GM10847 (cell line): ENCODE measurements around the gene GABRR2.

ENCODE experiments used
- POLR2A ChIP-seq: IDR thresholded peaks from 2 replicates; pipeline ENCODE4 v1.6.1; 2011; ENCODE audit not compliant: insufficient read length; ENCODE audit errors: extremely low read depth

The GABRR2 gene

DNA sequence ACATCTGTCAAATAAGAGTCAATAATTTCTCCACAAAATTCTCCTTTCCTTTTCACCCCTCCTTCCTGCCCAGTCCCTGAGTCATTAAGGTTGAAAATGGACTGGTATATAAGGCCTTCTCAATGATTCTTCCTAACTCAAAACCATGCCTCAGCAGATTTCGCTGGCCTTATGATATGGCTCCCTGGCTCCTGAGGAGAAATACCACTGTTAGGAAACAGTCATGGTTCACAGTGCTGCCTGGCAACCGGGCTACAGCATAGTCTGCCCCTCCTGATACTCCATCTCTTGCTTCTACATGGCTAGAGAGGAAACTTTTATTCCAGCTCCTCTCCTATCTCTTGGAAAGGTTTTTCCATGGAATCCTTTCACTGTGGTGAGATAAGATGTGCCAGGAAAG, 32.7 kb upstream of the GABRR2 start:
- no peak for TF ChIP-seq POLR2A

DNA sequence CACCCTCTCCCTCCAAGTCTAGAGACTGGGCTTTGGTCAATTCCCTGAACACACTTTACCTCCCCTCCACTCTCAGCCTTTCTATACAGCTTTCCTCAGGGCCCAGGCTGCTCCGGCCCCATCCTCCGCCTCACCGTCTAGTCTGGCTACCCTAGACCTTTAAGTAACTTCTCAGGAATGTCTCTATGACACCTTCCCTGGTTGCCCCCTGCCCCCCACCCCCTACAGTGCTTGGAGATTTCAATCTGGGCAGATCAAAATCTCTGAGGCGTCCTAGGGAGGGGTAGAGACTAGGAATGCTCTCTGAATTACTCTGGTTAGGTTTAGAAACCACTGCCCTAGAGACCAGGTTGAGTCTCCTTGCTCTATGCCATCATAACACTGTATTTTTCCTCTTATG, 31.3 kb upstream of the GABRR2 start:
- no peak for TF ChIP-seq POLR2A

DNA sequence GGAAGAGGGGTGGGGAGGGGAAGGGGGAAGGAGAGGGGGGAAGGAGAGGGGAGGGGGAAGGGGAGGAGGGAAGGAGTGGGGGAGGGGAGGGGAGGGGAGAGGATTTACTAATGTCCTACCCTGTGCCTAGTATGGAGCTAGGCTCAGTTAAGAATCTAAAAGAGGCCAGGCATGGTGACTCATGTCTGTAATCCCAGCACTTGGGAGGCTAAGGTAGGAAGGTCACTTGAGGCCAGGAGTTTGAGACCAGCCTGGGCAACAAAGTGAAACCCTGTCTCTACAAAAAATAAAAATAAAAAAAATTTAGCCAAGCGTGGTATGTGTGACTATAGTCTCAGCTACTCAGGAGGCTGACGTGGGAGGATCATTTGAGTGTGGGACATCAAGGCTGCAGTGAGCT, 24.5 kb upstream of the GABRR2 start:
- no peak for TF ChIP-seq POLR2A

DNA sequence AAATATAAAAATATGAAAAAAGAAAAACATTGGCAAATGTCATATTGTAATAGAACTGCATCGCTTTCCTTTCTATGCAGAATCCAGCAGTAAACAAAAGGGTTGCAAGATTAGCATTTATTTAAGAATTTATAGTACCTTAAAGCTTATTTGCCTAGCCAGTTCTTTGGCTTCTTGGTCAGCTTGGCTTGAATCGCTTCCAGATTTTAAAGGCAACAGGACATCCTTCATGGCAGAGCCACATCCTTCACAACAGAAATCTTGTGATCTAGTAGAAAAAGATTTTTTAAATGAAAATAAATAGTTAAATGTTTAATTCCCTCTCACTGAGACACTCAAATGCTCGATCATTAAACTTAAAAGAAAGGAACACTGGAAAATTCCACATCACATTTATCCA, 20.1 kb upstream of the GABRR2 start:
- no peak for TF ChIP-seq POLR2A

DNA sequence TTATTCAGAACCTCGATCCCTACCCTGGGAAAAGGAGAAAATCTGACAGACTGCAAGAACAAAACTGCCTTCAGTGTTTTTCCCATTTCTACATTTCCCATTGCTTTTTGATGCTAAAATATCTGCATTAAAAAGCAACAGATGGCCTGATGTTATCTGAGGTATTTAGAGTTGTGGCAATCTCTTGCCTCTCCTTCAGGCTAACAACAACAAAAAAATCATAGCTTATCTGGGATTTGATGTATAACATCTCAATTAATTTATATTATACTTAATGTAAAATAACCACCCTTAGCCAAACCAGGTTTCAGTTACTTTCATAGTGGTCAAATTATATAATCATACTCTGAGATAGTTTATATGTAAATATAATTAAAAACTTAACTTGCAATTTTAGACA, 15.8 kb upstream of the GABRR2 start:
- no peak for TF ChIP-seq POLR2A

DNA sequence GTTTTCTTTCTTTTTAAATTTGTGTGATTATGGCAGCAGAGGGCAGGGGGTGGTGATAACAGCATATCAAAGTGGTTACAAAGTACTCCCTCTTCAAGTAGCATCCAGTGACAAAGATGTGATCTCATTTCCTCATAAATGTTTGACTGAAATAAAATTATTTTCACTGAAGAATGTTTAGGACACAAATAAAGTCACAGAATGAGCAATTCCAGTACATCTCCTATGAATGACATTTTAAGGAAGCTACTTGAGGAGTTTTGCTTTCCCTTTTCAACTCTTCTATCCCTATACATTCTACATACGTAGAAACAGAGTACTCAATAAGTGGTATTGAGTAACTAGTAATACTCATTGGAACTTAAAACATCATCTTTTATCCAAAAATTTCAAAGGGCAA, 13.9 kb upstream of the GABRR2 start:
- TF ChIP-seq POLR2A = no peak

DNA sequence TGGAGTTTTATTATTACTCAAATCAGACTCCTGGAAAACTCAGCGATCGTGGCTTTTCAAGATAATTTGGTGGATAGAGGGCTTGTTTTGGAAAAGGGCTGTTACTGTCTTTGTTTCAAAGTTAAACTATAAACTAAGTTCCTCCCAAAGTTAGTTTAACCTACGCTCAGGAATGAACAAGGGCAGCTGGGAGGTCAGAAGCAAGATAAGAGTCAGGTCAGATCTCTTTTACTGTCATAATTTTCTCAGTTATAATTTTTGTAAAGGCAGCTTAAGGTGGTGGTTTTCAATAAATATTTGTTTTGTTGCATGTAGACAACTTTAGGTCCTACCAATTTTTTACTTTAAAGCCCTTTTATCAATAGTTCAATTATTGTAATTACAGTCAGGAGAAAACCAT, 9.2 kb upstream of the GABRR2 start:
- no peak for TF ChIP-seq POLR2A

DNA sequence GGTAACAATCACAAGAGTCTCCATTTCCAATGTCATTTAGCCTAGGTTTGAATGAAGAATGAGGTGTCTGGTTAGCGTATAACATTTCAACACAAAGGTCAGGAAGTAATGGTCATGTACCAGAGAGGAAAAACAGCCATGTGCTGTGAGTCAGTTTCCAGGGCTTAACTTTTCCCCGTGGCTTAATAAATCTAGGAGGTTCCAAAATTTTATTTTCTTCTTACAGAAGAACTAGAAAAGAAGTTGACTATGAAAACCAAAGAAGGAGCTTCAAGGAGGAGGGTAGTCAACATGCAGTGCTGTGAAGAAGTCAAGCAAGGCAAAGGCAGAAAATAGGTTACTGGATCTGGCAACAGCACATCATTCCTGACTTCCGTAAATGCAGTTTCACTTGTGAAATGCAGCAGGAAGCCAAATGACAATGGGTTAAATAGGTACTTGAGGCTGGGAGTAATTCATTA, 8.4 kb upstream of the GABRR2 start:
- no peak for TF ChIP-seq POLR2A

DNA sequence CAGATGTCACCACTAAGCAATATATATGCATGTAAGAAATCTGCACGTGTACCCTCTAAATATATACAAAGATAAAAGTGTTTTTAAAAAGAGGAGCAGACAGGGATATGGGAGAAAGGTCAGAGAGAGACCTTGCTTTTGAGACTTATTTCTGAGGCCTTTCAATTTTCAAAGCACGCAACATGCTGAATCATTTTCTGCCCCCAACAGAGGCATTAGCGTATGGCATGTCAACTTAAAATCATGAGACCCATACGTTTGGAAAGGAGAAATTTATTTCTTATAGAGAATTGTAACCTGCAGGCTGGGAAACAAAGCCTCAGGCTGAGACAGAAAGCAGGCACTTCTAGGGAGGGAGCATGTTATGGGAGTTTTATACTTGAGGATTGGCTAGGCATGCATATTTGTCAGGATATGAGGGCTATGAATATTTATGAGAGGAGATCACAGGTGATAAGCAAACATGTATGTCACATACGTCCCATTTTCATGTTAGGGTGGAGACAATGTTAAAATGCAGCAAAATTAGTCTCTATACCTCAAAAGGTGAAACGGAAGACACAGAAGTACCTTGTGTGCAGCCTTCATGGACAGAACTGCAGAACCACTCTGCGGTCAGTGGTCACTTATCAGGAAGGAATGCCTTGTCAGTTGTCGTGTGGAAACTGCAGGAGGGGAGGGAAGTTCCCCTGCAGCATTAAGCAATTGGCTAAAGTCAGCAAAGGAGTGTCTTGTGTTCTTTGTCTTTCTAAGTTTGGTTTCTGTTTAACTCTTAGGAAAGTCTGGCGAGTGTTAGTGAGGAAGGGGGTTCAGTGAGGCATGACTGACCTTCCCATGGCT, 6.3 kb upstream of the GABRR2 start:
- no peak for TF ChIP-seq POLR2A

DNA sequence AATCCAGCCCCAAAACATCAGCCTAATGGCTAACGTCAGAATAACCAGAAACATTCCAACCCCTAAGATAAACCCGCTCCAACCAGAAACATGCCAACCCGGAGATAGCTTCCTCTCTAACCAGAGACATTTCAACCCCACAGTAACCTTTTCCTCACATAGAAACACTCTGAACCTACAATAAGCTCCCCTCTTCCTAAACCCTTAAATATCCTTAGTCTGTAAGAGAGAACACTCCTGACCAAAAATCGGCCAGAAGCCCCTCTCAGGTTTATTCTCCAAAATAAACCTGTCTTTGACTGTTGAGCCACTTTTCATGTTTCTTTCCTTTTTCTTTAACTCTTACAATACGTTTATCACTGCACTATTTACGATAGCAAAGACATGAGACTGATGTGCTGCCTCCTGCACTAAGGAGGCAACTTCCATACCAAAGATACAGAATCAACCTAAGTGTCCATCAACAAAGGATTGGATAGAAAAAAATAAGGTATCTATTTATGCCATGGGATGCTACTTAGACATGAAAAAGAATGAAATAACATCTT, 5.0 kb upstream of the GABRR2 start:
- TF ChIP-seq POLR2A = no peak

DNA sequence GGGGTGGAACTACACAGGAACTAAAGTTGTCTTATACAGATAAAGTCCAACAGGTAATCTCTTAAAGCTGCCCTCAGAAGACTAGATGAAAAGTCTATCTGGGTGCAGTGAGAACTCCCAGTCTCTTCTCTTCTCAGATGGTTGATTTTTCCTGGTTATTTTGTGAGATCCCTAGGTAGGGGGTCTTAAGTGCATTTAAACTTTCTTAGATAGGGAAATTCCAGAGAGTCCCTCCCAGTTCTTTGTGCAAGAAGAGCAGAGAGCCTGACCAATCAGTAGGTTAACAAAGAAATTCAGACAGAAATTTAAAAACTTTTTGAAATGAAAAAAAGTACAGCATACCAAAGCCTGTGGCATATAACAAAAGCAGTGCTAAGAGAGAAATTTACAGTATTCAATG, 2.0 kb upstream of the GABRR2 start:
- TF ChIP-seq POLR2A = no peak

DNA sequence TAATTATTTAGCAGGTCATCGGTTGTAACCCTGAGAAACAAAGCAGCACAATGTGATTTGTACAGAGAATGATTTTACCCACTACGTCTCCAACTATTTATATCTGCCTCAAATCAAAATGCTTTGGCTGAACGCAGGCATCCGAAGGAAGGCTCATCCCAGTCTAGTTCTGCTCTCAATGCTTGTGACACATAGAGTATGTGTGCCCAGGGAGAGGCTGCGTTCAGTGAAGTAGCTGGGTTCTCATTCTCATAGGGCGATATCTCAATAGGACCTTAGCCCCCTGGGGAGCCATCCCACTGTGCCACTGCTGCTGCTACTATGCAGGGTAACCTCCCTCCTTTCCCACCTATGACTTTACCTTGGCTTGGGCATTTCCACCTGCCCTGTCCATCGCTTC, 407 bp downstream of the GABRR2 start:
- TF ChIP-seq POLR2A = no peak

DNA sequence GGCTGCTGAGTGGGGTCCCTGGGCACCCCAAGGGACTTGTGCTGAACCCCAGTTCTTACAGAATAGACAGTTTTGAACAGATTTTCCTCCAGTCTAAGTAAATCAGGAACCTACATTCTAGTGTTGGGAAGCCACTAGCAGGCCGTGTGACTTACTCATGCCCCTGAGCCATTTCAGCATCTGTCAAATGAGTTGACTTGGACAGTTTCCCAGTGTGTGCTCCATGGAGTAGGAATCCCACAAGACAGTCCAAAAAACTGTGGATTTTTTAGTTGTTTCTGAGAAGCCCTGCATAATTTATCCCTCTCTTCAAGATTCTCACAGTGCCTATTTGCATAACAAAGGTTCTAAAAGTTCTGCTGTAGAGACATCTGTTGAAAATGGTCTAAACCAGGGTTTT, 2.1 kb downstream of the GABRR2 start:
- no peak for TF ChIP-seq POLR2A

DNA sequence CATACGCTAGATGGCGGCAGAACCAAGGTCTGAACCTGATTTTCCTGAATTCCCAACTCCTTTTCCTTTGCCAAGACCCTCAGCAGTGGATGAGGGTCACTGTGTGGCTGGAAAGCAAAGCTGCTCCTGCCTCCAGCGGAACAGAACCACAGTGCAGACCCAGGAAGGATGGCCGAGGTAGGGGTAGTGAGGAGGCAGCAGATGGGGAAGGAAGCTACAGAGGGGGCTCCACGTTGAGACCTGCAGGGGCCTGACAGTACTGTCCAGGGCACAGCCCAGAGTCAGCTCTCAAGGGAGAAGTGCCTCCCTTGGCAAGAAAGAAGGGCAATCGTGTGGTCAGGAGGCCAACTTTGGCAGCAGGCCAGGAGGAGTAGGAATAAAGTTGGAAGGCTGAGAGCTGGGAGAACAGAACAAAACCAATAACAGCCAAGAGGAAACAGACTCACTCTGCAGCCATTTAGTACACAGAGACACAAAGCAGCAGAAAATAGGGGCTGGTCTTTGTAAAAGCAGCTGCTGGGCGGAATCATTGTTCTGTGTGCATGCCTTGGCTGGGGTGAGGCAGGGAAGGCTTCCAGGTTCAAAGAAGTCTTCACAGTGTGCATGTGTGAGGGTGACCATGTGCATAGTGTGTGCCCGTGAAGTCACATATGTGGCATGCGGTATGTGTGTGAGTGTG, 3.1 kb downstream of the GABRR2 start:
- no peak for TF ChIP-seq POLR2A

DNA sequence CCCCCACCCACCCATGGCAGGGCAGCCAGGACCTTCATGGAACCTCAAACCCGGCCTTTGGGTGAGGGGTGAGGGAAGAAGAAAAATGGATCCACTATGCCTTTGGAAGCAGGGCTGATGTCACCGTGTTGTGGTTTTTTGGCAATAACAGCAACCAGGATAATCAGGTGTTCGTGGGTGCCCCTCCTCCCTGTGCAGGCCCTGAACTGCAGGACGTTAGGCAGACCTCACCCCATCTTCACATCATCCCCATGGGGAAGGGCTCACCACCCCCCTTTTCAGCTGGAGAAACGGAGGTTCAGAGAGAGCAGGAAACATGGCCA, 3.6 kb downstream of the GABRR2 start:
- TF ChIP-seq POLR2A = no peak

DNA sequence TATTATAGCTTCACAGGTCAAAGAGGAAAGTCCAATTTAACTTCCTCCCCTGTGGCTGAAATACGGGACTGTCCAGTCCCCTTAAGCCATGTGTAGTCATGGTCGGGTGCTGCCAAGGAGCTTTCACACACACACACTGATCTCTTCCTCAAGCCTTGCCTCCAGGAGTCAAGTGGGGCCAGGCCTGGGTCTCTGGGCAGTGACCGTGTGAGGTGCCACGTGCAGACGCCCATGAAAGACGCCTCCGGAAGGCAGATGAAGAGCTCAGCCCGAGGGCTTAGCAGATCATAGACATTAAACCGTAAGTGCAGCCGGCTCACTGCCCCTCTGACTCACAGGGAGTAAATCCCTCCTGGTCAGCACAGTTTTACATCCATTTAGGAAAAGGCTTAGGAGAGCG, 4.2 kb downstream of the GABRR2 start:
- TF ChIP-seq POLR2A = no peak
